AG09319 (cell line): ENCODE data around the gene DNAJC28.

ENCODE experiments used
- DNase-seq: peaks from one replicate; pipeline ENCODE4 v3.0.0-alpha.2; 2010; ENCODE audit warnings: low read depth; ENCODE audit errors: extremely low read depth
- TF ChIP-seq, protein P1 (sequence below): IDR thresholded peaks from 2 replicates; pipeline ENCODE4 v1.5.1; 2011; ENCODE audit warnings: low read depth, mild to moderate bottlenecking, inconsistent platforms, low read length, moderate library complexity

DNAJC28 gene

GRCh38 chr21:33481314-33481943 is 10.1 kb downstream of the DNAJC28 start:
- TF ChIP-seq, protein P1, sequence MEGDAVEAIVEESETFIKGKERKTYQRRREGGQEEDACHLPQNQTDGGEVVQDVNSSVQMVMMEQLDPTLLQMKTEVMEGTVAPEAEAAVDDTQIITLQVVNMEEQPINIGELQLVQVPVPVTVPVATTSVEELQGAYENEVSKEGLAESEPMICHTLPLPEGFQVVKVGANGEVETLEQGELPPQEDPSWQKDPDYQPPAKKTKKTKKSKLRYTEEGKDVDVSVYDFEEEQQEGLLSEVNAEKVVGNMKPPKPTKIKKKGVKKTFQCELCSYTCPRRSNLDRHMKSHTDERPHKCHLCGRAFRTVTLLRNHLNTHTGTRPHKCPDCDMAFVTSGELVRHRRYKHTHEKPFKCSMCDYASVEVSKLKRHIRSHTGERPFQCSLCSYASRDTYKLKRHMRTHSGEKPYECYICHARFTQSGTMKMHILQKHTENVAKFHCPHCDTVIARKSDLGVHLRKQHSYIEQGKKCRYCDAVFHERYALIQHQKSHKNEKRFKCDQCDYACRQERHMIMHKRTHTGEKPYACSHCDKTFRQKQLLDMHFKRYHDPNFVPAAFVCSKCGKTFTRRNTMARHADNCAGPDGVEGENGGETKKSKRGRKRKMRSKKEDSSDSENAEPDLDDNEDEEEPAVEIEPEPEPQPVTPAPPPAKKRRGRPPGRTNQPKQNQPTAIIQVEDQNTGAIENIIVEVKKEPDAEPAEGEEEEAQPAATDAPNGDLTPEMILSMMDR: no peak
- no peak for DNase-seq

DNA sequence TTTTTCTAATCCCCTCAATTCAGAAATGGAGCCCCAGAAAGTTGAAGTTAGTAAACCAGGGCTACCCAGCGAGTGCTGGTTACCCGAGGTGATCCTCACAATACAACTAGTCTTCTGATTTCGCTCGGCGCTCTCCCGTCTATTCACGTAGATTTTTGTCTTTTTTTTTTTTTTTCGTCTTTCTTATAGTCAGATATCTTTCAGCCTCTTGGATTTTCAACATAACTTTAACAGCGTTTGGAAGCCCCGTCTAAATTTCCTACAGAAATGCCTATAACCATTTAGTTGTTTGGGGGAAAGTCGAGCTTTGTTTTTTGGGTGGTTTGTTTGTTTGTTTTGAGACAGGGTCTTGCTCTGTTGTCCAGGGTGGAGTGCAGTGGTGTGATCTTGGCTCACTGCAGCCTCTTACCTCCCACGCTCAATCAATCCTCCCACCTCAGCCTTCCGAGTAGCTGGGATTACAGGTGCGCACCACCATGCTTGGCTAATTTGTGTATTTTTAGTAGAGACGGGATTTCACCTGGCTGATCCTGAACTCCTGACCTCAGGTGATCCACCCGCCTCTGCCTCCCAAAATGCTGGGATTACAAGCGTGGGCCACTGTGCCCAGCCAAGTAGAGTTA is 10.9 kb downstream of the DNAJC28 start:
- DNase-seq: no peak
- TF ChIP-seq, protein P1: no peak

DNA sequence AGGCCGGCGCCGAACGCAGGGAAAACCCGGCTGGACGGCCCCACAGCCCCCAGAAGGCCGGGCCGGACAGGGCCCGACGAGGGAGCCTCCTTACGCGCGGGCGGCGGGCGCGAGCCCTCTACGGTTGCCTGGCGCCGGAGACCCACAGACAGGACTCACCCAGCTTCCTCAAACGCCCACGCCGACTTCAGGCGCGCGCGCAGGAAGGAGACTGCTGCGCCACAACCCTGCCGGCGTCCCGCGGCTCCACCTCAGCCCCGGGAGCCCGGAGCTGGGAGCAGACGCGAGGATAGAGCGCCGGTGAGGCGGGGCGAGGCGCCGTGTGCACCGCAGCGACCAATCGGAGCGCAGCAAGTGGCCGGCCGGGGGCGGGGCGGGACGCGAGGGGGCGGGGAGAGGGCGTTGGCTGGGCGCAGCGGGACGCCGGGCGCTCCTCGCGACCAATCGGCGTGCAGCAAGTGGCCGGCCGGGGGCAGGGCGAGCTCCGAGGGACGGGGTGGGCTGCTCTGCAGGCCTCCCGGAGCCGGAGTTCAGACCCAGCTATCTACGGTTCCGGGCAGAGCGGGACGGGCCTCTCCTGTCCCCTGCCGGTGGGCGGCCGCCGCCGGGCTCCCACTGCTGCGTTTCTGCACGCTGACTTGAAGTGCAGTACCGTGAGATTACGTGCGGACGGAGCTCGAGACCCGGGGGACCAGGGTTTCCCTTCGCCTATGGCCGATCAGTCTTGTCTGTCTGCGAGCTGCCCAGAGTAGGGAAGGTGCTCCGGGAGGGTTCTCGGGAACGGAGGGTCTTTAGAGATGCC is 11.6 kb downstream of the DNAJC28 start, which contains the start of gene TMEM50B:
TMEM50B (minus strand) TSS at position 296 of the 802 bp plus-strand sequence. CDS start 11,089 bp downstream, outside the sequence.
- TF ChIP-seq, protein P1: peak; percentile 59
- peak; percentile 89 for DNase-seq

- no peak for DNase-seq
- TF ChIP-seq, protein P1: no peak; the same call in 1 of the 2 replicates
Observed at GRCh38 chr21:33478935-33479678, 12.4 kb downstream of the DNAJC28 start.

DNA sequence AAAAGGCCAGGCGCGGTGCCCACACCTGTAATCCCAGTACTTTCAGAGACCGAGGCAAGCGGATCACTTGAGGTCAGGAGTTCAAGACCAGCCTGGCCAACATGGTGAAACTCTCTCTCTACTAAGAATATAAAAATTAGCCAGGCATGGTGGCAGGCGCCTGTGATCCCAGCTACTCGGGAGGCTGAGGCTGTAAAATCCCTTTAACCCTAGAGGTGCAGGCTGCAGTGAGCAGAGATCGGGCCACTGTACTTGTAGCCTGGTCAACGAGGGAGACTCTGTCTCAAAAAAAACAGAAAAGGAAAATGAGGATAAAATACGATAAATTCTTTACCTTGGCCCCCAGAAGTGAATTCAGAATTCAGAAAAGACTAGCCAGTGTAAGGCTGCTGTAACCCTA is 13.3 kb downstream of the DNAJC28 start:
- DNase-seq: no peak
- TF ChIP-seq, protein P1: no peak

GRCh38 chr21:33477066-33477465 is 14.4 kb downstream of the DNAJC28 start:
- TF ChIP-seq, protein P1: no peak
- DNase-seq: no peak
